ENCODE data around the gene OPN4. TPM values are rescaled to one million over a fixed set of nuclear protein-coding genes. Genes with fewer than 3 reads are reported as not detected.

Gene OPN4
- total RNA-seq, 6 donors from 2014 or later = not detected

- H3K36me3 ChIP-seq = no peaks in the 10 kb centered on the region
- no peaks in the 10 kb centered on the region for H3K27me3 ChIP-seq
- H3K27ac ChIP-seq = no peak overlapping the region
- H3K9me3 ChIP-seq = no peaks in the 10 kb centered on the region
- WGBS, 2 donors = 85 to 90% methylated on average over 10 to 14 of the region's 17 CpGs
- no peak for TF ChIP-seq POLR2A (IDR thresholded peaks at IDR 0.05)
- TF ChIP-seq POLR2AphosphoS5 (IDR thresholded peaks at IDR 0.05) = no peak
- no peak for TF ChIP-seq CTCF (IDR thresholded peaks at IDR 0.05)
- H3K4me3 ChIP-seq = no peak overlapping the region
- DNase-seq (peak in 1 of 2 donors; percentile 71), ATAC-seq (ENCODE audit: low FRiP score in 2 of 2) (no peak)
- peaks cover 0 to 4% (median 0%) of the 10 kb centered on the region in 4 donors for H3K4me1 ChIP-seq
Measured at GRCh38 chr10:86659721-86660453, 5.5 kb downstream of the OPN4 start.

GRCh38 chr10:86661161-86662025 is 7.0 kb downstream of the OPN4 start:
- Histone ChIP-seq H3K9me3 (no peaks in the 10 kb centered on the region), H3K27me3 (no peaks in the 10 kb centered on the region), H3K27ac (peak overlapping the region in 1 of 4 donors; percentile 21), H3K4me1 (peaks cover 0 to 4% (median 0%) of the 10 kb centered on the region in 4 donors), H3K4me3 (no peak overlapping the region), H3K36me3 (no peaks in the 10 kb centered on the region)
- no peak for TF ChIP-seq EP300 (IDR thresholded peaks at IDR 0.05)
- no peak for TF ChIP-seq POLR2AphosphoS5 (IDR thresholded peaks at IDR 0.05)
- TF ChIP-seq CTCF (IDR thresholded peaks at IDR 0.05) = no peak
- TF ChIP-seq POLR2A (IDR thresholded peaks at IDR 0.05) = no peak
- ATAC-seq (ENCODE audit: low FRiP score in 2 of 2) (peak in 1 of 2 donors; percentile 4), DNase-seq (peak in 1 of 2 donors; percentile 65)
- WGBS, 2 donors = 67 to 74% methylated on average over 11 to 17 of the region's 17 CpGs

- Histone ChIP-seq H3K9me3 (no peaks in the 10 kb centered on the region), H3K27me3 (no peaks in the 10 kb centered on the region), H3K4me1 (peaks cover 0 to 4% (median 0%) of the 10 kb centered on the region in 4 donors), H3K27ac (peak overlapping the region in 1 of 4 donors; percentile 21), H3K4me3 (no peak overlapping the region), H3K36me3 (no peaks in the 10 kb centered on the region)
- WGBS, 2 donors = 84 to 89% methylated on average over 4 to 19 of the region's 19 CpGs
- no peak for TF ChIP-seq POLR2AphosphoS5 (IDR thresholded peaks at IDR 0.05)
- no peak for TF ChIP-seq CTCF (IDR thresholded peaks at IDR 0.05)
- TF ChIP-seq EP300 (IDR thresholded peaks at IDR 0.05) = no peak
- no peak for TF ChIP-seq POLR2A (IDR thresholded peaks at IDR 0.05)
- DNase-seq = peak in 1 of 2 donors; percentile 48
- no peak for ATAC-seq (ENCODE audit: low FRiP score in 2 of 2)
Measured at GRCh38 chr10:86662186-86663045, 8.1 kb downstream of the OPN4 start.

GRCh38 chr10:86663046-86663345 is 8.6 kb downstream of the OPN4 start:
- H3K4me3 ChIP-seq = no peak overlapping the region
- ATAC-seq (ENCODE audit: low FRiP score in 2 of 2) = no peak
- no peak for TF ChIP-seq CTCF (IDR thresholded peaks at IDR 0.05)
- no peak for TF ChIP-seq POLR2A (IDR thresholded peaks at IDR 0.05)
- no peak for TF ChIP-seq POLR2AphosphoS5 (IDR thresholded peaks at IDR 0.05)
- TF ChIP-seq EP300 (IDR thresholded peaks at IDR 0.05) = no peak
- H3K36me3 ChIP-seq = no peaks in the 10 kb centered on the region
- H3K9me3 ChIP-seq = no peaks in the 10 kb centered on the region
- WGBS, 2 donors = 87 to 89% methylated on average over 5 to 7 of the region's 8 CpGs
- H3K4me1 ChIP-seq = peaks cover 0 to 4% (median 0%) of the 10 kb centered on the region in 4 donors
- H3K27me3 ChIP-seq = no peaks in the 10 kb centered on the region
- no peak for DNase-seq
- H3K27ac ChIP-seq = no peak overlapping the region

Data from upper lobe of left lung (tissue), 6 donors.